HG03108 (cell line): ENCODE results near the gene ALDH3B1.

ENCODE experiments used
- ATAC-seq: cut with Tn5 transposase; IDR thresholded peaks from one replicate; pipeline ENCODE4 v1.9.1; 2021; ENCODE audit warnings: moderate library complexity; ENCODE audit not compliant: unreplicated experiment

Gene ALDH3B1

GRCh38 chr11:68030318-68031143, 20.4 kb downstream of the ALDH3B1 start, which contains the start of gene NDUFS8:
Gene NDUFS8 (plus strand): TSS chr11:68030681. CDS start chr11:68032152, 1,471 bp downstream.
- ATAC-seq: peak; percentile 88

GRCh38 chr11:68031144-68031464, 21.0 kb downstream of the ALDH3B1 start:
- ATAC-seq: no peak

GRCh38 chr11:68032003-68032402, 21.9 kb downstream of the ALDH3B1 start:
- no peak for ATAC-seq

- ATAC-seq: no peak
Observed at GRCh38 chr11:68032997-68033707, 23.0 kb downstream of the ALDH3B1 start.

GRCh38 chr11:68033708-68034045, 23.6 kb downstream of the ALDH3B1 start:
- no peak for ATAC-seq

- no peak for ATAC-seq
Observed at GRCh38 chr11:68035266-68035876, 25.2 kb downstream of the ALDH3B1 start.

- ATAC-seq: no peak
Observed at GRCh38 chr11:68036141-68036716, 26.1 kb downstream of the ALDH3B1 start.

GRCh38 chr11:68036717-68037239, 26.7 kb downstream of the ALDH3B1 start:
- no peak for ATAC-seq

GRCh38 chr11:68037411-68038225, 27.5 kb downstream of the ALDH3B1 start:
- no peak for ATAC-seq

- ATAC-seq: no peak
Observed at GRCh38 chr11:68038226-68038717, 28.1 kb downstream of the ALDH3B1 start.

- ATAC-seq: no peak
Observed at GRCh38 chr11:68038718-68039525, 28.8 kb downstream of the ALDH3B1 start, which contains the start of gene TCIRG1. Gene TCIRG1 (plus strand): TSS chr11:68039025. CDS start chr11:68041272, 2,247 bp downstream.

GRCh38 chr11:68039526-68040086, 29.5 kb downstream of the ALDH3B1 start:
- ATAC-seq: no peak

- ATAC-seq: peak; percentile 49
Observed at GRCh38 chr11:68040101-68040956, 30.2 kb downstream of the ALDH3B1 start.

- ATAC-seq: no peak
Observed at GRCh38 chr11:68040957-68041591, 30.9 kb downstream of the ALDH3B1 start.

GRCh38 chr11:68041617-68042218, 31.6 kb downstream of the ALDH3B1 start:
- ATAC-seq: no peak

- ATAC-seq: no peak
Observed at GRCh38 chr11:68042219-68043028, 32.3 kb downstream of the ALDH3B1 start.

- no peak for ATAC-seq
Observed at GRCh38 chr11:68043029-68043348, 32.9 kb downstream of the ALDH3B1 start.
